ENCODE results near the gene PHLDB3.

Gene PHLDB3

DNA sequence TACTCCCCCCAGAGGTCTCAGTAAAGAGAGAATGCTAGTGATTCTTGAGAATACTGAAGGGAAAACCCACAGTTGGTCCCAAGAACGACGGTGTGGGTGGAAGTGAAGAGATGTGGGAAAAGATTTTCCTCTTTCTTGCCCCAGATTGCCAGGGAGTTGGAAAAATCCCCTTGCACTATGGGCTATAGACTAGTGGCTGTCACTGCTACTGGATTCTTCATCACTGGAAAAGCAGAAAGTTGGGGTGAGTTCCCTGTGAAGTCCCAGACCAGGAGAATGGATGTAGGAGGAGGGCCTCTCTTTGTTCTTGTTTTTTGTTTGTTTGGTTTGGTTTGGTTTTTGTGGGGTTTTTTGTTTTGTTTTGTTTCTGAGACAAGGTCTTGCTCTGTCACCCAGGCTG, 50.5 kb downstream of the PHLDB3 start:
- TF ChIP-seq, protein P1, sequence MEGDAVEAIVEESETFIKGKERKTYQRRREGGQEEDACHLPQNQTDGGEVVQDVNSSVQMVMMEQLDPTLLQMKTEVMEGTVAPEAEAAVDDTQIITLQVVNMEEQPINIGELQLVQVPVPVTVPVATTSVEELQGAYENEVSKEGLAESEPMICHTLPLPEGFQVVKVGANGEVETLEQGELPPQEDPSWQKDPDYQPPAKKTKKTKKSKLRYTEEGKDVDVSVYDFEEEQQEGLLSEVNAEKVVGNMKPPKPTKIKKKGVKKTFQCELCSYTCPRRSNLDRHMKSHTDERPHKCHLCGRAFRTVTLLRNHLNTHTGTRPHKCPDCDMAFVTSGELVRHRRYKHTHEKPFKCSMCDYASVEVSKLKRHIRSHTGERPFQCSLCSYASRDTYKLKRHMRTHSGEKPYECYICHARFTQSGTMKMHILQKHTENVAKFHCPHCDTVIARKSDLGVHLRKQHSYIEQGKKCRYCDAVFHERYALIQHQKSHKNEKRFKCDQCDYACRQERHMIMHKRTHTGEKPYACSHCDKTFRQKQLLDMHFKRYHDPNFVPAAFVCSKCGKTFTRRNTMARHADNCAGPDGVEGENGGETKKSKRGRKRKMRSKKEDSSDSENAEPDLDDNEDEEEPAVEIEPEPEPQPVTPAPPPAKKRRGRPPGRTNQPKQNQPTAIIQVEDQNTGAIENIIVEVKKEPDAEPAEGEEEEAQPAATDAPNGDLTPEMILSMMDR (conservative IDR thresholded peaks at IDR 0.05; ENCODE audit: low read depth, low read length): no peak
- no peak overlapping the region for H3K4me3 ChIP-seq (ENCODE audit: low read length)
- DNase-seq (ENCODE audit: low read depth): no peak

DNA sequence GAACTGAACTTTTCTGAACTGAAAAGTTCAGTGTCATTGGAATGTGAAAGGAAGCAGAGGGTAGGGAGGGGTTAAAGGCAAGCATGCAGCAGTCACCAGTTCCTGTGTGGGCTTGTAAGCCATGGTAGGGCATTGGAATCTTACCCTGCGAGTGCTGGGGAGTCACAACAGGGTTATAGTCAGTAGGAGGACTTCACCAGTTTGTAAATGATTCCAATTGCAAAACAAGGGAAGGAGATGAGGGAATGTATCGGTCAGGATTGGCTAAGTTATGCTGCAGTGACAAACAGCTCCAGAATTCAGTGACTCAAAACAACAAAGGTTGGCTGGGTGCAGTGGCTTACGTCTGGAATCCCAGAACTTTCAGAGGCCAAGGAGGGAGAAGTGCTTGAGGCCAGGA, 52.0 kb downstream of the PHLDB3 start:
- no peak for DNase-seq (ENCODE audit: low read depth)
- no peak overlapping the region for H3K4me3 ChIP-seq (ENCODE audit: low read length)
- TF ChIP-seq, protein P1 (conservative IDR thresholded peaks at IDR 0.05; ENCODE audit: low read depth, low read length): no peak

DNA sequence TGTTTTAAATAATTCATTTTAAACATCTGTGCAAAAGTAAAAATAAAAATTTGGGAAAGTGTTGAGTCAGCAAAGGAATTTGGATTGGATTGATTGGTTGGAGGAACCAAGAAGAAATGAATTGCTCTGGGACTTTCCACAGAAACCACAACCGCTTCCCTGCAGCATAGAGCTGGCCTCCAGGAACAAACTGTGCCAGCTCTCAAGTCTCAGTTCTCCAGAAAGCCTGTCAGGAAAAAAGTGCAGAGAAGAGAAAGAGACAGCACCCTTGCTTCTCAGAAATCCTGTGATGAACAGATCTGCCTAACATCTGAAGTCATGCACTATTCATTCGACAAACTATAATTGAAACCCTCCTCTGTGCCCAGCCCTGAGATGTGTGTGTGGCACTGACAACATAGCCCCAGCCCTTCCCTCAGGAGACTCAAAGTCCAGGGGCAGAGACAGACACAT, 54.0 kb downstream of the PHLDB3 start:
- no peak overlapping the region for H3K4me3 ChIP-seq (ENCODE audit: low read length)
- no peak for DNase-seq (ENCODE audit: low read depth)
- TF ChIP-seq, protein P1 (conservative IDR thresholded peaks at IDR 0.05; ENCODE audit: low read depth, low read length): no peak

DNA sequence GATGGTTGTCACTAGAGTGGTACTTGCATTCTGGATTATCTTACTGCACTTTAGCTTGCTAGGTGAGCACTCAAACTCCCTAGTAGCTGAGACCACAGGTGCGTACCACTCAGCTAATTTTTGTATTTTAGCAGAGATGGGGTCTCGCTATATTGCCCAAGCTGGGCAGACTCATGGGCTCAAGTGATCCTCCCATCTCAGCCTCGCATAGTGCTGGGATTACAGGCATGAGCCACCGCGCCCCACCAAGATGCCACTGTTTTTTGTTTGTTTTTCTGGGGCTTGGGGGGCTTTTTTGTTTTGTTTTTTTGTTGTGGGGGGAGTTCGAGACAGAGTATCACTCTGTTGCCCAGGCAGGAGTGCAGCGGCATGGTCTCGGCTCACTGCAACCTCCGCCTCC, 56.9 kb downstream of the PHLDB3 start:
- no peak for DNase-seq (ENCODE audit: low read depth)
- TF ChIP-seq, protein P1 (conservative IDR thresholded peaks at IDR 0.05; ENCODE audit: low read depth, low read length): no peak
- no peak overlapping the region for H3K4me3 ChIP-seq (ENCODE audit: low read length)

DNA sequence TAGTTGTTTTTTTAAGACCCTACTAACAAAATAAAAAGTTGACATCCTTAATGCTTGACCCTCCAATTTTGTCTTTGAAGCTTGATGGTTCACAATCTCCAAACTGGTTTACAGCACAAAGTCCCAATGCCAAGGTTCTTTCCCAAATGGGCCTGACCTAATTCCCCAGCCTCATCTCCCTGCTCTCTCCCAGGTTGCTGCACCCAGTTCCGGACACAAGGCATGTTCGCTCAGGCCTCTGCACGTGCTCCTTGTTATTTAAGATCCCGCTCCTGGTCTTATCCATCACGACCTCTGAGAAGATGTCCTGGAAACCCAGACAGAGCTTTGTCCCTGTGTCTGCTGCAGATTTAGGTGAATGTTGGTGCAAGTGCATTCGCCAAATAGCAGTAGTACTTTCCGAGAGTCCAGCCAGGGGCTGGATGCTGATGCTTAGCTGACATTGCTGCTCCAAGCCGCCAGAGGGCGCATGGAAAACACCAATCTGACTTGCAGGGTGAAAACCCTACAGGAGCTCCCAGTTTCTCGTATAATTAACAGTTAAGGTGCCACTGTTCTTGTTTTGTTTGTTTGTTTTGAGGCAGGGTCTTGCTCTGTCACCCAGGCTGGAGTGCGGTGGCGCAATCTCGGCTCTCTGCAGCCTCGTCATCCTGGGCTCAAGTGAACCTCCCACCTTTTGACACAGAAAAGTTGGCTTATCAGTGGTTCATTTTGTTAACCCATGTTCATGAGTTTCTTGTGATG, 57.6 kb downstream of the PHLDB3 start:
- no peak for DNase-seq (ENCODE audit: low read depth)
- no peak overlapping the region for H3K4me3 ChIP-seq (ENCODE audit: low read length)
- TF ChIP-seq, protein P1 (conservative IDR thresholded peaks at IDR 0.05; ENCODE audit: low read depth, low read length): peak; percentile 93

DNA sequence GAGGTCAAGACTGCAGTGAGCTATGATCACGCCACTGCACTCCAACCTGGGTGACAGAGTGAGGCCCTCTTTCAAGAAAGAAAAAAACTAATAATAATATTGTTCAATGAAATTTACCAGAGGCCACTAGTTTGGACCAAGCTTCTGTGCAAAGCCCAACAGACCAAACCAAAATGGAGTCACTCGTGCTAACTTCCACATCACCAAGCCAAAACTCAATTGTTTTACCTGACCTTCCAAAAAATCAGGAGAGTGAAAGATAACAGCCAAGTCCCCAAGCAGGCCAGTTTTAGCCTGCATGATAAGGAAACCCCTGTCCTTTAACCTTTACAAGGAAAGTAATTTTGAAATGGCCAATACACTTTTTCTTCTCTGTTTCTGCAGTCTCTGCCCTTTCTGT, 59.1 kb downstream of the PHLDB3 start:
- no peak for DNase-seq (ENCODE audit: low read depth)
- no peak overlapping the region for H3K4me3 ChIP-seq (ENCODE audit: low read length)
- TF ChIP-seq, protein P1 (conservative IDR thresholded peaks at IDR 0.05; ENCODE audit: low read depth, low read length): no peak

Data from retinal pigment epithelial cell (primary cell).